ENCODE data around the gene DBN1. TPM values are rescaled to one million over a fixed set of nuclear protein-coding genes. Genes with fewer than 3 reads are reported as not detected.

Gene DBN1
- total and polyA plus RNA-seq, 2 experiments from 2014 or later, result 106 to 290 TPM

DNA sequence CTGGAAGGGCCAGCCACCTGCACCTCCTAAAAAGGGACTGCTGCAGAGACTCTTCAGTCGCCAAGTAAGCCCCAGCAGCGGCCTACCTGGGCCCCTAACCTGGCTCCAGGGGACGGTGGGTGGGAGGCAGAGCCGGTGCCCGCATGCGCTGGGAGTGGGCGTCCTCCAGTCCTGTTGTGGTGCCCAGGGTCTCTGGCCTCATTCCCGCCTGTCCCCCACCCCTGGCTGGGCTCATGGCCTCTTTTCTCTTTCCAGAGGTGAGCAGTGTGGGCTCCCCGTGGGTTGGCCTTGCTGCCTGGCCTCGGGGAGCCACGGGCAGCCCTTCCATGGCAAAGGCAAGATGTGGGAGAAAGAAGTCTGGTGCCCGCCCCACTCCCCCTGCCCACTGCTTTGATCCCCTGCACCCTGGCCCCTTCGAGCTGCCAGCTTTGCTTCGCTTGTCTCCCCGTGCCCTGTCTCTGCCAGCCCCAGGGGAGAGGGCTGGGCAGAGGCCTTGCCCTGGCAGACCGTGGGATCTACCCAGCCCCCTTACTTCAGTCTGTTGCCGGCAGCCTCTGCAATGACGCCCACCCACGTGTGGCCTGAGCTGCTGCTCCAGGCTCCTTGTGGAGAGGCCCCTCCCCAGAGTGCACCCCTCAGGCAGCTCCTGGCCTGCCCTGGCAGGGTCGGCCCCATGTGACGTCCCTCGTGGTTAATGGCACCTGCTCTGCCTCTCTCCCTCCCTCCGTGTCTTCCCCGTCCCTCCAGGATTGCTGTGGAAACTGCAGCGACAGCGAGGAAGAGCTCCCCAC lies 32.2 kb downstream of the DBN1 start (continued):
- TF ChIP-seq, protein P1, sequence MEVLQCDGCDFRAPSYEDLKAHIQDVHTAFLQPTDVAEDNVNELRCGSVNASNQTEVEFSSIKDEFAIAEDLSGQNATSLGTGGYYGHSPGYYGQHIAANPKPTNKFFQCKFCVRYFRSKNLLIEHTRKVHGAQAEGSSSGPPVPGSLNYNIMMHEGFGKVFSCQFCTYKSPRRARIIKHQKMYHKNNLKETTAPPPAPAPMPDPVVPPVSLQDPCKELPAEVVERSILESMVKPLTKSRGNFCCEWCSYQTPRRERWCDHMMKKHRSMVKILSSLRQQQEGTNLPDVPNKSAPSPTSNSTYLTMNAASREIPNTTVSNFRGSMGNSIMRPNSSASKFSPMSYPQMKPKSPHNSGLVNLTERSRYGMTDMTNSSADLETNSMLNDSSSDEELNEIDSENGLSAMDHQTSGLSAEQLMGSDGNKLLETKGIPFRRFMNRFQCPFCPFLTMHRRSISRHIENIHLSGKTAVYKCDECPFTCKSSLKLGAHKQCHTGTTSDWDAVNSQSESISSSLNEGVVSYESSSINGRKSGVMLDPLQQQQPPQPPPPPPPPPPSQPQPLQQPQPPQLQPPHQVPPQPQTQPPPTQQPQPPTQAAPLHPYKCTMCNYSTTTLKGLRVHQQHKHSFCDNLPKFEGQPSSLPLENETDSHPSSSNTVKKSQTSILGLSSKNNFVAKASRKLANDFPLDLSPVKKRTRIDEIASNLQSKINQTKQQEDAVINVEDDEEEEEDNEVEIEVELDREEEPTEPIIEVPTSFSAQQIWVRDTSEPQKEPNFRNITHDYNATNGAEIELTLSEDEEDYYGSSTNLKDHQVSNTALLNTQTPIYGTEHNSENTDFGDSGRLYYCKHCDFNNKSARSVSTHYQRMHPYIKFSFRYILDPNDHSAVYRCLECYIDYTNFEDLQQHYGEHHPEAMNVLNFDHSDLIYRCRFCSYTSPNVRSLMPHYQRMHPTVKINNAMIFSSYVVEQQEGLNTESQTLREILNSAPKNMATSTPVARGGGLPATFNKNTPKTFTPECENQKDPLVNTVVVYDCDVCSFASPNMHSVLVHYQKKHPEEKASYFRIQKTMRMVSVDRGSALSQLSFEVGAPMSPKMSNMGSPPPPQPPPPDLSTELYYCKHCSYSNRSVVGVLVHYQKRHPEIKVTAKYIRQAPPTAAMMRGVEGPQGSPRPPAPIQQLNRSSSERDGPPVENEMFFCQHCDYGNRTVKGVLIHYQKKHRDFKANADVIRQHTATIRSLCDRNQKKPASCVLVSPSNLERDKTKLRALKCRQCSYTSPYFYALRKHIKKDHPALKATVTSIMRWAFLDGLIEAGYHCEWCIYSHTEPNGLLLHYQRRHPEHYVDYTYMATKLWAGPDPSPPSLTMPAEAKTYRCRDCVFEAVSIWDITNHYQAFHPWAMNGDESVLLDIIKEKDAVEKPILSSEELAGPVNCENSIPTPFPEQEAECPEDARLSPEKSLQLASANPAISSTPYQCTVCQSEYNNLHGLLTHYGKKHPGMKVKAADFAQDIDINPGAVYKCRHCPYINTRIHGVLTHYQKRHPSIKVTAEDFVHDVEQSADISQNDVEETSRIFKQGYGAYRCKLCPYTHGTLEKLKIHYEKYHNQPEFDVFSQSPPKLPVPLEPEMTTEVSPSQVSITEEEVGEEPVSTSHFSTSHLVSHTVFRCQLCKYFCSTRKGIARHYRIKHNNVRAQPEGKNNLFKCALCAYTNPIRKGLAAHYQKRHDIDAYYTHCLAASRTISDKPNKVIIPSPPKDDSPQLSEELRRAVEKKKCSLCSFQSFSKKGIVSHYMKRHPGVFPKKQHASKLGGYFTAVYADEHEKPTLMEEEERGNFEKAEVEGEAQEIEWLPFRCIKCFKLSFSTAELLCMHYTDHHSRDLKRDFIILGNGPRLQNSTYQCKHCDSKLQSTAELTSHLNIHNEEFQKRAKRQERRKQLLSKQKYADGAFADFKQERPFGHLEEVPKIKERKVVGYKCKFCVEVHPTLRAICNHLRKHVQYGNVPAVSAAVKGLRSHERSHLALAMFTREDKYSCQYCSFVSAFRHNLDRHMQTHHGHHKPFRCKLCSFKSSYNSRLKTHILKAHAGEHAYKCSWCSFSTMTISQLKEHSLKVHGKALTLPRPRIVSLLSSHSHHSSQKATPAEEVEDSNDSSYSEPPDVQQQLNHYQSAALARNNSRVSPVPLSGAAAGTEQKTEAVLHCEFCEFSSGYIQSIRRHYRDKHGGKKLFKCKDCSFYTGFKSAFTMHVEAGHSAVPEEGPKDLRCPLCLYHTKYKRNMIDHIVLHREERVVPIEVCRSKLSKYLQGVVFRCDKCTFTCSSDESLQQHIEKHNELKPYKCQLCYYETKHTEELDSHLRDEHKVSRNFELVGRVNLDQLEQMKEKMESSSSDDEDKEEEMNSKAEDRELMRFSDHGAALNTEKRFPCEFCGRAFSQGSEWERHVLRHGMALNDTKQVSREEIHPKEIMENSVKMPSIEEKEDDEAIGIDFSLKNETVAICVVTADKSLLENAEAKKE (CRISPR knock-in tag; IDR thresholded peaks at IDR 0.05), result no peak
- TF ChIP-seq NANOG (IDR thresholded peaks at IDR 0.05; ENCODE audit: borderline replicate concordance) (no peak), STAT1 (IDR thresholded peaks at IDR 0.05; ENCODE audit: unreplicated experiment) (no peak), POLR2AphosphoS5 (IDR thresholded peaks at IDR 0.05; ENCODE audit: low read depth) (no peak)

DNA sequence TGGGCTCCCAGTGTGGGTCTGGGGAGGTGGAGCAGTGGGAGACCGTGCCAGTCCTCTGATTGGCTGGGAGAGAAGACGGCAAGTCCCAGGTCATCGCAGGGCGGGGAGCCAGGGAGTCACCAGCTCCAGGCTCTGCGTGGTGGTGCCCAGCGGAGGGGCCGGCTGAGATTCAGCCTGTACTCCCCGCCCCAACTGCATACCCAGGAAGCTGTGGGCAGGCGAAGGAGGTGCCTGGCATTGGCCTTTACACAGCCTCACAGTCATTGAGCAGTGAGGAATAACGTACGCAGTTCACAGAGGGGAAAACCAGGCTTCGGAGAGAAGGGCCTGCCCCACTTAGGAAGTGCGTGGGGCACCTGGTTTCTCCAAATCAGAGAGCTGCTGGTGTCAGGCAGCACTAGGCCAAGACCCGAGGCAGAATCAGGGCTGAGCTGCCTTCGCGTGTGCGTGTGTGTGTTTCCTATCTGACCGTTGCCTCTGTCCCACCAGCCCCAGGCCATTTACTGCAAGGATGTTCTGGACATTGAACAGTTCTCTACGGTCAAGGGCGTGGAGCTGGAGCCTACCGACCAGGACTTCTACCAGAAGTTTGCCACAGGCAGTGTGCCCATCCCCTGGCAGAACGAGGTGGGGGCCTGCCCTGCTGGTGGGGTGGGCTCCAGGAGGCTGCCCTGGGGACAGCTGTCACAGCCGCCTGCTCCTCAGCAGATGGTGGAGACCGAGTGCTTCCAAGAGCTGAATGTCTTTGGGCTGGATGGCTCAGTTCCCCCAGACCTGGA lies 33.0 kb downstream of the DBN1 start:
- Histone ChIP-seq H3K79me2 (replicated peaks; ENCODE audit: insufficient read depth) (no peaks in the 10 kb centered on the region), H3K27me3 (ENCODE audit: insufficient read depth) (peaks cover 12% of the 10 kb centered on the region), H3K4me1 (ENCODE audit: insufficient read depth) (peaks cover 13% of the 10 kb centered on the region), H3K9me2 (ENCODE audit: insufficient read depth) (no peaks in the 10 kb centered on the region), H3K27ac (ENCODE audit: low read depth) (no peak overlapping the region), H3K36me3 (ENCODE audit: insufficient read depth) (peaks cover 2% of the 10 kb centered on the region; the same call in 1 of the 2 replicates), H2AFZ (no peak overlapping the region), H3F3A (replicated peaks; ENCODE audit: low read depth) (peaks cover 13% of the 10 kb centered on the region; the same call in 1 of the 2 replicates), H3K4me2 (no peak overlapping the region), H3K4me3 (no peak overlapping the region), H4K20me1 (replicated peaks; ENCODE audit: insufficient read depth) (no peaks in the 10 kb centered on the region; the same call in 1 of the 2 replicates)
- Mint-ChIP-seq H3K4me3 (no peak overlapping the region), H3K27me3 (ENCODE audit: insufficient read depth, low read depth, poor library complexity) (peaks cover 28% of the 10 kb centered on the region), H3K4me1 (peaks cover 23% of the 10 kb centered on the region), H3K27ac (no peak overlapping the region), H3K9me3 (peaks cover 4% of the 10 kb centered on the region; the same call in 1 of the 3 replicates), H3K36me3 (ENCODE audit: low read depth) (peaks cover 44% of the 10 kb centered on the region)
- peak; percentile 51 for ATAC-seq
- DNase-seq (ENCODE audit: low spot score), result no peak
- TF ChIP-seq STAT1 (IDR thresholded peaks at IDR 0.05; ENCODE audit: unreplicated experiment) (no peak), POLR2AphosphoS5 (IDR thresholded peaks at IDR 0.05; ENCODE audit: low read depth) (0 out of 2 replicates have a peak, but pooled peaks have one; percentile 14)
- TF ChIP-seq, protein P1 (CRISPR knock-in tag; IDR thresholded peaks at IDR 0.05), result no peak
